ENCODE measurements around the gene HSPG2. TPM values are rescaled to one million over a fixed set of nuclear protein-coding genes. Genes with fewer than 3 reads are reported as not detected.
A peak's percentile ranks its signal among the peaks of the same experiment; 100 is the strongest.

The HSPG2 gene
- total and polyA plus RNA-seq, 9 of the 15 experiments (the other 6 are each of a cell fraction or from before 2014, with no cell fraction given), result 0.14 to 160 (median 15.7) TPM

GRCh38 chr1:21916447-21917238, 20.5 kb downstream of the HSPG2 start (continued):
- TF ChIP-seq CXXC5 (CRISPR knock-in tag; IDR thresholded peaks at IDR 0.05) (peak; percentile 68), FOXO4 (CRISPR knock-in tag; IDR thresholded peaks at IDR 0.05) (no peak), ZNF408 (CRISPR knock-in tag; IDR thresholded peaks at IDR 0.05; ENCODE audit: low read depth) (no peak), ZFX (CRISPR knock-in tag; IDR thresholded peaks at IDR 0.05) (no peak), ARHGAP35 (IDR thresholded peaks at IDR 0.05; ENCODE audit: partially characterized antibody) (no peak), NUFIP1 (IDR thresholded peaks at IDR 0.05; ENCODE audit: partially characterized antibody) (no peak), GABPB2 (CRISPR knock-in tag; conservative IDR thresholded peaks at IDR 0.05) (no peak), CREB3L1 (IDR thresholded peaks at IDR 0.05; ENCODE audit: borderline replicate concordance, low read depth) (no peak), ZNF609 (CRISPR knock-in tag; IDR thresholded peaks at IDR 0.05; ENCODE audit: borderline replicate concordance) (0 out of 2 replicates have a peak, but pooled peaks have one; percentile 52), HBP1 (CRISPR knock-in tag; IDR thresholded peaks at IDR 0.05) (no peak), ZBED1 (IDR thresholded peaks at IDR 0.05) (peak; percentile 54; the same call in 1 of the 2 replicates), CTCF (IDR thresholded peaks at IDR 0.05 in 2 of 3, conservative IDR thresholded peaks at IDR 0.05 in 1 of 3; ENCODE audit: insufficient read depth in 2 of 3, low read depth in 1 of 3, low read length in 3 of 3) (no peak), COPS2 (conservative IDR thresholded peaks at IDR 0.05) (no peak), ZBTB8A (IDR thresholded peaks at IDR 0.05; ENCODE audit: partially characterized antibody) (no peak), SMARCA5 (IDR thresholded peaks at IDR 0.05) (no peak), HOXB6 (CRISPR knock-in tag; IDR thresholded peaks at IDR 0.05; ENCODE audit: borderline replicate concordance) (no peak), DPF2 (IDR thresholded peaks at IDR 0.05) (peak; percentile 95)
